HepG2 (cell line): ENCODE results near the gene XKR7. TPM values are rescaled to one million over a fixed set of nuclear protein-coding genes. Genes with fewer than 3 reads are reported as not detected.

Source experiments
- ATAC-seq: fragments of 200-7000 bp; cut with Tn5 transposase; 3 replicates; pipeline ENCODE4 v1.9.1; 2020; ENCODE audit warnings: mild to moderate bottlenecking, moderate library complexity
- BruUV-seq: library from RNA; stranded (reverse); fragments of 400-500 nt; replicated peaks from 2 replicates; lab custom pipeline; 2021; lab: Mats Ljungman, UMichigan
- CTCF ChIA-PET: fragments of 300-600 bp; formaldehyde crosslinking; extraction: SDS; loops from one replicate; lab custom pipeline; 2021; ENCODE audit warnings: low total read pairs, inconsistent platforms, low intra/inter-chr PET ratio; lab: Yijun Ruan, JAX
- POLR2A ChIA-PET: fragments of 350-600 bp; sonication (Branson Sonifier 250); formaldehyde crosslinking; loops from one replicate; lab custom pipeline; 2020; ENCODE audit warnings: antibody characterized with exemption, inconsistent platforms; lab: Yijun Ruan, JAX
- DNase-seq: peaks from one replicate; pipeline ENCODE4 v3.0.0-alpha.2; 2015; ENCODE audit warnings: low spot score
- FAIRE-seq: peaks from 3 replicates; lab custom pipeline; 2011; peaks lifted over from hg19 to GRCh38; lab: Jason Lieb, UNC
- H2AFZ ChIP-seq: one replicate; pipeline ENCODE4 v1.6.1; 2011; ENCODE audit warnings: low read length, inconsistent platforms
- H3K27ac ChIP-seq: fragments of 300-600 bp; 3 replicates; pipeline ENCODE4 v1.8.0; 2011; ENCODE audit warnings: mixed run types, mild to moderate bottlenecking, mixed read lengths, low read length, inconsistent platforms; ENCODE audit not compliant: insufficient read depth; ENCODE audit errors: extremely low read length
- H3K27me3 ChIP-seq, 2 experiments: fragments of 200-600 bp in 1 of 2; 2 replicates in 1 of 2; 3 replicates in 1 of 2; pipeline versions ENCODE4 v1.6.0 to v1.8.0; 2011; ENCODE audit warnings: low read length in 2 of 2, mild to moderate bottlenecking in 2 of 2, moderate library complexity in 2 of 2, inconsistent platforms in 1 of 2; ENCODE audit not compliant: insufficient read depth in 2 of 2, control insufficient read depth in 1 of 2
- H3K36me3 ChIP-seq, 2 experiments: fragments of 200-600 bp in 1 of 2; replicated peaks in 1 of 2; 2 replicates in 1 of 2; 3 replicates in 1 of 2; pipeline versions ENCODE4 v1.5.1 to v1.8.0; 2011; ENCODE audit warnings: low read length in 2 of 2, inconsistent platforms in 1 of 2; ENCODE audit not compliant: insufficient read depth in 2 of 2, control insufficient read depth in 1 of 2
- H3K4me1 ChIP-seq: 2 replicates; pipeline ENCODE4 v1.5.1; 2012; ENCODE audit warnings: low read length, inconsistent platforms; ENCODE audit not compliant: insufficient read depth
- H3K4me2 ChIP-seq: 2 replicates; pipeline ENCODE4 v1.6.0; 2011; ENCODE audit warnings: low read depth, low read length, inconsistent platforms
- H3K4me3 ChIP-seq, 3 experiments: fragments of 200-600 bp in 1 of 3; sonication (generic), shearing (Covaris generic) in 1 of 3; replicated peaks in 1 of 3; 2 replicates each; pipeline ENCODE4 v1.5.1; 2011 to 2016; ENCODE audit warnings: low read length in 3 of 3, inconsistent platforms in 2 of 3, low read depth in 2 of 3, mild to moderate bottlenecking in 2 of 3, control low read depth in 1 of 3, mixed read lengths in 1 of 3; ENCODE audit not compliant: insufficient read depth in 1 of 3
- H3K79me2 ChIP-seq: one replicate; pipeline ENCODE4 v1.6.1; 2011; ENCODE audit warnings: low read length, inconsistent platforms; ENCODE audit not compliant: insufficient read depth
- H3K9ac ChIP-seq: 2 replicates; pipeline ENCODE4 v1.6.0; 2011; ENCODE audit warnings: mild to moderate bottlenecking, low read depth, low read length, inconsistent platforms; ENCODE audit not compliant: insufficient read depth
- H3K9me3 ChIP-seq: 2 replicates; pipeline ENCODE4 v1.5.1; 2012; ENCODE audit warnings: mild to moderate bottlenecking, low read length
- H4K20me1 ChIP-seq: 2 replicates; pipeline ENCODE4 v1.6.0; 2011; ENCODE audit warnings: inconsistent platforms, mild to moderate bottlenecking, low read length, moderate library complexity; ENCODE audit not compliant: insufficient read depth
- ATM ChIP-seq: fragments of 450-650 bp; IDR thresholded peaks from 2 replicates; pipeline ENCODE4 v1.7.1; 2017; ENCODE audit warnings: mild to moderate bottlenecking, borderline replicate concordance
- BCL3 ChIP-seq: sonication (generic); formaldehyde crosslinking; IDR thresholded peaks from 2 replicates; pipeline ENCODE4 v1.5.1; 2020; ENCODE audit warnings: mild to moderate bottlenecking, missing genetic modification reagents, moderate library complexity
- BRCA1 ChIP-seq: sonication (generic); formaldehyde crosslinking; IDR thresholded peaks from 2 replicates; pipeline ENCODE4 v1.4.0; 2020; ENCODE audit warnings: missing genetic modification reagents
- KLF13 ChIP-seq: sonication (generic); formaldehyde crosslinking; IDR thresholded peaks from 2 replicates; pipeline ENCODE4 v1.4.0; 2020; ENCODE audit warnings: mild to moderate bottlenecking, missing genetic modification reagents
- PCBP1 ChIP-seq: fragments of 200-400 bp; formaldehyde crosslinking; IDR thresholded peaks from 2 replicates; pipeline ENCODE4 v1.6.1; 2017; ENCODE audit warnings: mild to moderate bottlenecking, low read depth, low read length, borderline replicate concordance
- PRMT3 ChIP-seq: sonication (generic); formaldehyde crosslinking; IDR thresholded peaks from 2 replicates; pipeline ENCODE4 v1.8.1; 2022; ENCODE audit warnings: low read depth, mild to moderate bottlenecking, moderate library complexity, missing genetic modification reagents, borderline replicate concordance
- SAFB2 ChIP-seq: sonication (generic); formaldehyde crosslinking; IDR thresholded peaks from 2 replicates; pipeline ENCODE4 v1.5.1; 2020; ENCODE audit warnings: missing genetic modification reagents, low read depth, mild to moderate bottlenecking, borderline replicate concordance
- SATB2 ChIP-seq: sonication (generic); formaldehyde crosslinking; IDR thresholded peaks from 2 replicates; pipeline ENCODE4 v1.5.0; 2020; ENCODE audit warnings: missing genetic modification reagents
- SKIL ChIP-seq: sonication (generic); formaldehyde crosslinking; IDR thresholded peaks from 2 replicates; pipeline ENCODE4 v1.8.0; 2022; ENCODE audit warnings: missing genetic modification reagents, mild to moderate bottlenecking, moderate library complexity, borderline replicate concordance
- ZNF546 ChIP-seq: sonication (generic); formaldehyde crosslinking; conservative IDR thresholded peaks from 2 replicates; pipeline ENCODE4 v1.8.1; 2023; ENCODE audit warnings: mild to moderate bottlenecking, missing genetic modification reagents
- ZNF547 ChIP-seq: sonication (generic); formaldehyde crosslinking; IDR thresholded peaks from 2 replicates; pipeline ENCODE4 v1.5.1; 2020; ENCODE audit warnings: mild to moderate bottlenecking, missing genetic modification reagents
- ZNF678 ChIP-seq: sonication (generic); formaldehyde crosslinking; IDR thresholded peaks from 2 replicates; pipeline ENCODE4 v1.4.0; 2020; ENCODE audit warnings: mild to moderate bottlenecking, missing genetic modification reagents
- WGBS: methylation state at CpG from one replicate; pipeline ENCODE4 v1.1.6; 2017; ENCODE audit warnings: low lambda C conversion rate; 5-methylcytosine and 5-hydroxymethylcytosine counted together
- in situ Hi-C: cut with HindIII; loops from 2 replicates; pipeline ENCODE4 v1.10.0; 2017; ENCODE audit warnings: low pct_unique_long_range_greater_than_20kb; ENCODE audit not compliant: extremely low pct_ligation_motif_present
- intact Hi-C: fragments of 100-400 bp; cut with micrococcal nuclease; formaldehyde crosslinking; loops from one replicate; pipeline ENCODE4 v1.10.0; 2022; ENCODE audit not compliant: unreplicated experiment
- polyA plus RNA-seq, 8 experiments: library from polyadenylated mRNA; depleted of rRNA in 3 of 8; stranded (reverse) in 7 of 8; unstranded in 1 of 8; fragments of >200 nt; fragmentation: Illumina TruSeq in 4 of 8; extraction: Trizol in 4 of 8; gene quantifications; 2 replicates each; pipeline versions ENCODE4 v1.2.1 to v1.2.3, GENCODE V29; 2011 to 2016; ENCODE audit warnings: low read depth in 4 of 8, missing spikeins in 1 of 8, mixed read lengths in 1 of 8; ENCODE audit not compliant: insufficient read depth in 1 of 8
- total RNA-seq, 5 experiments: library from RNA; depleted of rRNA; stranded (reverse); fragments of >200 nt; fragmentation: Illumina TruSeq; extraction: Trizol; gene quantifications; 2 replicates each; pipeline ENCODE4 v1.2.3, GENCODE V29; 2016; ENCODE audit warnings: low read depth in 1 of 5
- TF ChIP-seq, protein P1 (sequence below): sonication (generic); formaldehyde crosslinking; IDR thresholded peaks from 2 replicates; pipeline ENCODE4 v1.5.1; 2020; ENCODE audit warnings: missing genetic modification reagents, mild to moderate bottlenecking, borderline replicate concordance

XKR7 gene
- total and polyA plus RNA-seq, 2 of the 13 experiments (the other 11 are each of a cell fraction or from before 2014, with no cell fraction given) = not detected

GRCh38 chr20:31963889-31964288, 4.1 kb upstream of the XKR7 start (continued):
- TF ChIP-seq BRCA1 (CRISPR knock-in tag) (no peak), ZNF547 (CRISPR knock-in tag) (no peak), SATB2 (CRISPR knock-in tag) (no peak)
- TF ChIP-seq, protein P1, sequence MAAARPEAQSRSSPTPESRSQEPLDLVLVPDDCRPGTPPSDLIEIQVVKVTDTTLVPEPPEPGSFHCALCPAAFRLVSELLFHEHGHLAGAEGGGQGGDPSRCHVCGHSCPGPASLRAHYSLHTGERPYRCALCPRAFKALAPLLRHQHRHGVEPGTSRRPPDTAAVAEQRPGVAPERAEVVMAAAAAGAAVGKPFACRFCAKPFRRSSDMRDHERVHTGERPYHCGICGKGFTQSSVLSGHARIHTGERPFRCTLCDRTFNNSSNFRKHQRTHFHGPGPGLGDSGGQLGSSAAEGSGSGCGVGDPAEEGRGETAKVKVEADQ (CRISPR knock-in tag) = no peak

GRCh38 chr20:31966991-31967655, 828 bp upstream of the XKR7 start:
- no peak for ATAC-seq
- TF ChIP-seq ATM (no peak), PRMT3 (no peak), BRCA1 (CRISPR knock-in tag) (no peak), SAFB2 (CRISPR knock-in tag) (no peak), SKIL (CRISPR knock-in tag) (no peak), BCL3 (no peak), ZNF678 (CRISPR knock-in tag) (no peak), KLF13 (CRISPR knock-in tag) (no peak), ZNF546 (CRISPR knock-in tag) (no peak), PCBP1 (no peak)
- TF ChIP-seq, all 625 proteins: peak for 0
- ChIA-PET POLR2A (no interaction called here), CTCF (no interaction called here)
- H3K4me1 ChIP-seq = no peaks in the 10 kb centered on the region
- intact Hi-C loops (no loop called here), in situ Hi-C loops (no loop called here)
- no peaks in the 10 kb centered on the region for H3K9me3 ChIP-seq
- no peak overlapping the region for H3K27ac ChIP-seq
- peaks cover 0 to 4% of the 10 kb centered on the region in 2 experiments; a peak in 2 of 5 replicates for H3K27me3 ChIP-seq
- no peak overlapping the region for H3K9ac ChIP-seq
- 4% methylated on average over 5 of the region's 5 CpGs for WGBS
- BruUV-seq = no TSS peak
- H3K4me2 ChIP-seq = no peak overlapping the region
- H3K36me3 ChIP-seq = no peaks in the 10 kb centered on the region
- DNase-seq (no peak), FAIRE-seq (no peak)
- no peak overlapping the region for H2AFZ ChIP-seq
- H3K79me2 ChIP-seq = no peaks in the 10 kb centered on the region
- no peak overlapping the region for H3K4me3 ChIP-seq
- no peaks in the 10 kb centered on the region; the same call in 1 of the 2 replicates for H4K20me1 ChIP-seq
